ENCODE results near the gene CYFIP2.

Gene CYFIP2

DNA sequence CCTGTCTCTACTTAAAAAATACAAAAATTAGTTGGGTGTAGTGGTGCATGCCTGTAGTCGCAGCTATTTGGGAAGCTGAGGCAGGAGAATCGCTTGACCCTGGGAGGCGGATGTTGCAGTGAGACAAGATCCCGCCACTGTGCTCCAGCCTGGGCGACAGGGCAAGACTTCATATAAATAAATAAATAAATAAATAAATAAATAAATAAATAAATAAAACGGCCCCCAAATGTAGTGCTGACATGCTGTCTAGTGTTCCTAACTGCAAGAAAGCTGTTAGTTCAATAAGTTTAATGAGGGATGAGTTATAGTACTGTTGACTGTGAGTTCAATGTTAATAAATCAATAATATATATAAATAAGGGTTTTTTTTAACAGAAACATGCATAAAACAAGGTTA, 7.5 kb upstream of the CYFIP2 start:
- no peak for DNase-seq (ENCODE audit: low read depth)

DNA sequence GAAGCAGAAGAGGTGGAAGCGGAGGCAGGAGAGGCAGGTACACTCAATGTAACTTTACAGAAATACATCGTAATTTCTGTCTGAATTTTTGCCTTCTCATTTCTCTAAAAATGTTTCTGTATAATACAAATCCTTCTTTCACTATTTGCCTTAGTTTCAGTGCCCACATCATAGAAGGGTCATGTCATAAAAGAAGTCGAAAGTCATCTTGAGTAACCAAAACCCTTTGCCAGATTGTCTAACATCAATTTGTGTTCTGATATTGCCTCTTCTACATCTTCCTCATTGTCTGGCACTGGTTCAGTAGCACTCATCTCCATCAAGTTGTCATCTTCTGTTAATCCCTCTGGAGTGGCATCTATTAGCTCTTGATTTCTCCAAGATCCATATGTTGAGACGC, 6.2 kb upstream of the CYFIP2 start:
- DNase-seq (ENCODE audit: low read depth): no peak

DNA sequence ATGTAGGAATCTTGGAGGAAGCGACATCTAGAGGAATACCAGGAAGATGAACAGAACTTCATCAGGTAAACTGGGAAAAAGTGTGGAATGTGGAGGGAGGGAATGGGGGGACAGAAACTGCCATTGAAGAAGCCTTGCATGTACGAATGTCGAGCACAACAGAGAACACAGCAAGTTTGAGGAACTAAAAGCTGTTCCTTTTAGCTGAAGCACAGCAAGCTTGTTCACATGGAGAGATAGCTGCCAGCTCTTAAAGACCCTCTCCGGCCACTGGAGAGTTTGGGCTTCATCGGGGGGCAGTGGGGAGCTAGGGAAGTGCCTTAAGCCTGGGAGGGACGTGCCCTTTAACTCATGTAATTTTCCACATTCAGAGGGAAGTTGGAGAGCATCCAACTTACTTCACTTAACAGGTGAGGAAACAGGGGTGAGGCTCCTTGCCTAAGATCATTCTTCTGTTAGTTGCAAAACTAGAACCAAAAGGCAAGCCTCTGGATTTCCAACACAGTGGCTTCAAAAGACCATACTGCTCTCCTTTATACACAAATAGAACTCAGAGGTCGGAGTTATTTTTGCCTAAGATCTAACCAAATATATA, 2.3 kb upstream of the CYFIP2 start:
- no peak for DNase-seq (ENCODE audit: low read depth)

DNA sequence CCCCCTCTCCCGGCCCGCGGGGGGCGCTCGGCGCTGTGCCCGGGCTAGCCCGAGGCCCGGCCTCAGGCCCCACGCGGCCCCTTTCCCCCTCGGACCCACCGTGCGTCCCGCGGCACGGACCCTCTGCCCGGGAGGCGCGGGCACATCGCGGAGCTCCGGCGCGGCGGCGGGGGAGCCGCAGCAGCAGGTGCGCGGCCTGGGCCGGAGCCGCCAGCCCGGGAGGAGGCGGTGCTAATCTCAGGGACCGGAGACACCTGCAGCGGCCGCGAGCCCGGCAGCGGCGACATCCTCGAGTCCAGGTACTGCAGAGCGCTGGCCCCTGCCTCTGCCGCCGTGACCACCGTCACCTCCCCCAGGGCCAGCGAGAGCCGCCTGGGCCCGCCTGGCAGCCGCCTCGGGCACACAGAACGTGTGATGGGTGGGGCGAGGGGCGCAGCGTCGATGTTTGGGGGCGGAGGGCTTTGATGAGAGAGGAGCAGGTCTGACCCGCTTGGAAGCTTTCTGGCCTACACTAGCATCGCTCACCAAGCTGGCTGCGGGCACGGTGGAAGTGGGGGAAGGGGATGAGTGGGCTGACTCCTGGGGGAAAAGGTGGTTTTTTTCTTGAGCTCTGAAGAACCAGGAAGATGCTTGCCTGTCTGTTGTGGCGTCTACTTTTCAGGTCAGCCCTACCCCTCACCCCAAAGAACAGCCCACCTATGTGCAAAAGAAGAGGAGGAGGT, 524 bp downstream of the CYFIP2 start:
- DNase-seq (ENCODE audit: low read depth): no peak

DNA sequence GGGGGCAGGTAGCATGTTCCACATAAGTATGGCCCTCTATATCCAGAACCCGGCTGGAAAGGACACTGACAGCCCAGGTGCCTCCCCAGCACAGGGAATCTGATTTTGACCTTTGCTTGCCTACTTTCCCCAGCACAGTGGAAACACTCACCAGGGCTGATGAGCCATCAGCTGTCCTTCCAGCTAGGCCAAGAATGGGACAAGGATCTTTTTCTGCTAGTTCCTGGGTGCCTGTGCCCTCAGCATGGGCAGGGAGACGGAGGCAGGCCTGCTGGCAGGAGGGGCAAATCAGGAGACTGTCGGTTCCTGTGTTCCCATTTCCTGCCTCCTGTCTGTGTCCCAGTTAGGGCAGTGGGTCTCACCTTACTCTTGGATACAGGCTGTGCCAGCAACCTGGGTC, 1.1 kb downstream of the CYFIP2 start:
- DNase-seq (ENCODE audit: low read depth): no peak

DNA sequence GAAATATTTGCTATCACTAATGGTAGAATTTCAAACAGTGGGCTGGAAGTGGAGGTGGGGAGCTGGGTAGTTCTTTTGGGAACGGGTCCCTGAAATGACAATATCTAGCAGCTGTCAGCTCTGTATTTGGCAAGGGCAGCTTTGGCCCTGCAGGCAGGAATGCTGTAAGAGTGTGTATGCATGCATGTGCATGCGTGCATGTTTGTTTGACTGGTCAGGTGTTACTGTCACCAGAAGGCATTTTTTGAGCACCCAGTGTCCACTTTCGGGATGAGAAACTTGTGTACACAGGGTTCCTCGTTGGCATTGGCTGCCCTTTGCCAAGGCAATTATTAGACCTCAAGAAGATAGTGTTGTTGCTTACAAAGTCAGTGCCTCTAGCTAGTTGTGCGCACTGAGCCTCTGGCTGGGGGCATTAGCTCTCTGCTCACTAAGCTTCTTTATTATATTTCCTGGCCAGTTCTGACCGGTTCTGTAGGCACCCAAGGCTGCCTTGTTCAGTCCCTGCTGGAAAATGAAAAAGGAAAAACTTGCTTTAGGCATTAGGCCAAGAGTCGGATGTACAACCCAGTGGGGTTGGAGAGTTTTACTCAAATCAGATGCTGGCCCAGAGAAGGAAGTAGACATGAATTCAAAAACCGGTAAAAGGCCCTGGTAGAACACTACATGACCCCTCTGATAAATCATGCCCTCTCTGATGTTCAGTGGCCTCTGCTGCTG, 2.0 kb downstream of the CYFIP2 start:
- no peak for DNase-seq (ENCODE audit: low read depth)

DNA sequence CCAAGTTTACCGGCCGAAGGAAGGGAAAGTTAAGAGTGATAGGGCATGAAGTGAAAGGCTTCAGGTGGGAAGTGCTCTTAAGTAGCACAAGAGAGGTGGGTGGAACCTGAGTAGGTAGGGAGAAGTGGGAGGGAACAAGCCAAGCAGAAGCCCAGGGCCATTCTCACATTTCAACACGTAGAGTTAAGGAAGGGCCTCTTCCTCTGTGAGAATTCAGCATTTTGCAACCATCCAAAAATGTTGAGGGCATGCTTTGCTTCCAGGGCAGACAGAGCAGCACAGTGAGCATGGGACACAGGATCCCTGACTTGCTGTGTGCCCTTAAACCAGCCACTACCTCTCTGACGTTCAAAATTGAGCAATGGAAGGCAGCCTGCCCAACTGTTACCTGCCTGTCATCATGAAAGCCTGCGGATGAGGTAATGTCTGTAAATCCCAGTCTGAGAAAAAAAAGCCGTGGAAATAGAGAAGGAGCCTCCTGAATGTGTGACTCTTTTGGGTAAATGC, 3.3 kb downstream of the CYFIP2 start:
- DNase-seq (ENCODE audit: low read depth): no peak

DNA sequence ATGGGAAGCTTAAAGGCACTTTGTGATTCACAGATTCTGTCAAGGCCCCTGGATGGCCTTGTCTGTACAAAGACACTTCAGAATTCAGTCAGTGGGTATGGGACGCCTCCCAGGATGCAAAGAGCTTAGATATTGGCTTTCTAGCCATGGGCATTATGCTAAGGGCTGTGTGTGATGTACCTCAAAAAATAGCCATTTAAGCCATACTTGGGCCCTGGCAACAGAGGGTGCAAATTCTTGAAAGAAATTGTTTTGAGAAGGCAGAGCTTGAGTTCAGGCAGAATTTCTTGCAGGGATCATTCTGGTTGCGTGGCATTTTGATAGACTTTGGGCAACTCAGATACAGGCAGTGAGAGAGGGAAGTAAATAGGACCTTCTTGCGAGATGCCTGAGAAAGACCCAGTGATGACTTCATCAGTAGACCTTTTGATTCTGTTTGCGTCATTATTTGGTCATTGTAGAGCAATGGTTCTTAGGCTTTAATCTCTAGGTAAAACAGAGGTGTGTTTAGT, 3.9 kb downstream of the CYFIP2 start:
- no peak for DNase-seq (ENCODE audit: low read depth)

DNA sequence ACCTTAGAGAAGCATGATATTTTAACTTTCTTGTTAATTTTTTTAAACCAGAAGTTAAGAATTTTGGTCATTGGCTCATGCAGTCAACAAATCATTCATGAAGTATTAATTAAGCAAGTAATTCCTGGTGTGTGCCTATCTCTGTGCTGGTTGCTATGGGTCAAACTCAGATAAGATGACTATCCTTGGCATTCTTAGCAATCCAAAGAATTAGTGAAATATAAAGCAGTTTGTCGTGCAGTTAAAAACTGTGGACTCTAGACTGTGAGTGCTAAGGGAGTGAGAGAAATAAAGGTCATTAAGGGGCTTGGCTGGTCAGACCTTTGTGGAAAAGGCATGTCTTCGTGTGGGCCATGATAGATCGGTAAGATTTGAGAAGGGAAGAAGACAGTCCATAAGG, 4.8 kb downstream of the CYFIP2 start:
- no peak for DNase-seq (ENCODE audit: low read depth)

DNA sequence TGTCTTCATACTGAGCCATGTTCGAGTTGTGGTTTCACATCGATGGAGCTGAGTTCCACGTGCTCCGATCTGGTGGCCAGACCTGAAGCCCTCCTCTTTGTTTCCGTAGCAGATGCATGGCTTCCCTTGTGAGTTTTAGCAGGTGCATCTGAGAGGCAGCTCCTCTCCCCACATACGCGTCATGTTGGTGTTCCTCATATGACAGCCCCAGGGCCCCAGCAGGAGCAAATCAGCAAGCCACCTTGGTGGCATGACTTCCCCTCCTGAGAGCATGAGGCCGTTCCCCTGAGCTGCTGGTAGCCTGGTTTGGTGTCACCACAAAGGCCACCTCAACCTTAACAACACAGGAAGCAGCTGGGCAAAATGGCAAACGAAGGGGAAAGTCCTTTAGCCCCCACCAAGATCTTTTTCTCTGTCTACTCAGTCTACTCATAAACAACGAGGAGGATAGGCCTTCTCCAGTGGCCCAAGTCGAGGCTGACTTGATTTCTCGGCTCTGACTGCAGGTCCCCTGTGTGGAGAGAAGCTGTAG, 5.9 kb downstream of the CYFIP2 start:
- DNase-seq (ENCODE audit: low read depth): peak; percentile 63

DNA sequence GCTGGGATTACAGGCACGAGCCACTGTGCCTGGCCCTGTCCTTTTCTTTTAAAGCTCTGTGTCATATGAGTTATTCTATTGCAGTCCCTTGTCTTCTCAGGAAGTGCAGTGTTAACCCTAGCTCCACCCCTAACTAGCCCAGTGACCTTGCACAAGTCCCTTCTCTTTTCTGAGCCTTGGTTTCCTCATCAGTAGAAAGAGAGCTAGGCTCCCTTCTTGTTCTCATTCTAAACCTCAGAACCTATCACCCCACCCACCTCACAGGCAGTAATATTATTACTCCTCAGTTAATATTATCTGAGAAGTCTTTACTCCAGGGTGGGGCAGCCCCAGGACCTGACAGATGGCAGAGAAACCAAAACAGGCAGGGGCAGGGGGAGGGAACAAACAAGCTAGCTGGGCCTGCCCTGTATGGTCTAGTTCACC, 7.2 kb downstream of the CYFIP2 start:
- DNase-seq (ENCODE audit: low read depth): no peak

DNA sequence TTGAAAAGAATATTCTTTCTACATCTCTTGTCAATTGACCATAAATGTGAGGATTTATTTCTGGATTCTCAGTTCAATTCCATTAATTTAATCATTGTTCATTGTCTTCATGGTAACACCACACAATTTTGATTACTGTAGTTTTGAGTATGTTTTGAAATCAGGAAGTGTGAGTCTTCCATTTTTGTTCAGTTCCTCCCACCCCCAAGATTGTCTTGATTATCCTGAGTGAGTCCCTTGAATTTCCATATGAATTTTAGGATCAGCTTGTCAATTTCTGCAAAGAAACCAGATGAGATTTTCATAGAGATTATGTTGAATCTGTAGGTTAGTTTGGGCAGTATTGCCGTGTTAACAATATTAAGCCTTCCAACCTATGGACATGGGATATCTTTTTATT, 9.5 kb downstream of the CYFIP2 start:
- DNase-seq (ENCODE audit: low read depth): no peak

DNA sequence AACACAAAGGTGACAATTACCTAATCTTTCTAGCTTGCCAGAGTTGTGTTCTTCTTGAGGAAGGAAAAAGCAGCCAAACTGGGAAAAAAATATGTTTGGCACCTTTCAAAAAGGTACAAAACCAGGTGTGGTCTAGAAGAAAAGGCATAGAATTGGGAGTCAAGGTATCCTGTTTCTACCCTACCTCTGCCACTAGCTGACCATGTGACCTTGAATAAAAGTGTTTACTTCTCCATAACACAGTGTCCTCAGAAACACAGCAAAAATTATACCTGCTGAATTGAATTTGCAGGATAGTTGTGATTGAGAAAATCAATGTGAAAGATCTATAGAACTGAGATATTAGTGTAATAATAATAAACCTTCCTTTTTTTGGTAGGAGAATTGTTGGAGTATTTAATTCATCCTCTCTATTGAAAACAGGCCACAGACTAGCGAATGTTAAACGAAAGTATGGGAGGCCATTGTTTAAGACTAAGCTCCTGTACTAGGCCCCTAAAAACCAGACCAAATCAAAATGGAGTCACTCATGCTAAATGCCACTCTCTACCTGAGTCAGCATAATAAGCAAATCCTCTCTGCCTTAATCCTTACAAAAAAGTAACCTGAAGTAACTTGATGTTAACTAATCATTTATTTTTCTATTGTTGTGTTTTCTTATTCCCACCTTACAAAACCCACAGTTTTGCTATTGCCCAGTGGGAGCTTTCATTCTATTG, 12.6 kb downstream of the CYFIP2 start:
- no peak for DNase-seq (ENCODE audit: low read depth)

DNA sequence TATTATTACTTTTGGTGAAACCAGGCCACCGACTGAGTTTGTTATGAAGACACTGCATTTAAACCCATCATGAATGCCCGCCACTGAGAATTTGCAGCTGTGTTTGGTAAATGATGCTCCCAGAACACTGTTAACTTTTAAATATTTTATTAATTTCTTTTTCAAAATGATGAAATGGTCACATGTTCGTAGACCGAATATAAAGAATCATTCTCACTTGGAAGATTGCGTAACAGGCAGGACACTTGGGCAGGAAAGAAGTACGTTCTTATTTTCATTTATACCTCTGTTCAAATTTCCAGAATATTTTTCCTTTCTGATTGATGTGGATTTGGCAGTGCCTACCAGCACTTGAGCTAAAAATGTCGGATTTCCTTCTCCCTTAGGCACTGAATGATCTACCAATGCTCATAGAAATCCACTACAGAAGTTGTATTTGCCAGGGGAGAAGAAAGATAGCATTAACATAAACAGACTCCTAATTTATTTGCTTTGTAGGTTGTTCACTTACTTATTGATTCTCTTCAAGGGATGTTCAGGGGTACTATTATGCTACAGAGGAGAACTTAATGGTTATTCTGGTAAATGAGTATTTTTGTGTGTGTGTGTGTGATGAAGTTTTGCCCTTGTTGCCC, 13.8 kb downstream of the CYFIP2 start:
- no peak for DNase-seq (ENCODE audit: low read depth)

DNA sequence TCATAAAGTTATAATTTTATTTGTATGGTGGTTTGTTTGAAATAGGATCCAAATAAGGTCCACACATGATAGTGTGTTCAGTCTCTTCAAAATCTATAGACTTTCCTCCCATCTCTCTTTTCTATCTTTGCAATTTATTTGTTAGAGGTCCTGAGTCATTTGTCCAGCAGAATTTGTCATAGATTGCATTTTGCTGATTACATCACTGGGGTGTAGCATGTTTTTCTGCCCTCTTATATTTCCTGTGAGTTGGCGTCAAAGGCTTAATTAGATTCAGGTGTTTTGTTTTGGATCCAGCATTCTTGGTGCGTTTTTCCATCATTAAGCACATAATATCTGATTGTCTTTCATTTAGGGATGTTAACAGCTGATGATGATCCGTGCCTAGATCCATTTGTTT, 15.0 kb downstream of the CYFIP2 start:
- no peak for DNase-seq (ENCODE audit: low read depth)

DNA sequence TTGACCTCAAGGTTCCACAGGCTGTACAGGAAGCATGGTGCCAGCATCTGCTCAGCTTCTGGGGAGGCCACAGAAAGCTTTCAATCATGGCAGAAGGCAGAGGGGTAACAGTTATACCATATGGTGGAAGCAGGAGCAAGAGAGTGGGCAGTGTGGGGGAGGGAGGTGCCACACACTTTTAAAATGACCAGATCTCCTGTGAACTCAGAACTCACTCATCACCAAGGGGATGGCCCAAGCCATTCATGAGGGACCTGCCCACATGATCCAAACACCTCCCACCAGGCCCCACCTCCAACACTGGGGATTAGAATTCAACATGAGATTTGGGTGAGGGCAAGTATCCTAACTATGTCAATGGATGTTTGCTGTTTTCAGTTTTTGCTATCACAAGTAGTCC, 16.2 kb downstream of the CYFIP2 start:
- no peak for DNase-seq (ENCODE audit: low read depth)

DNA sequence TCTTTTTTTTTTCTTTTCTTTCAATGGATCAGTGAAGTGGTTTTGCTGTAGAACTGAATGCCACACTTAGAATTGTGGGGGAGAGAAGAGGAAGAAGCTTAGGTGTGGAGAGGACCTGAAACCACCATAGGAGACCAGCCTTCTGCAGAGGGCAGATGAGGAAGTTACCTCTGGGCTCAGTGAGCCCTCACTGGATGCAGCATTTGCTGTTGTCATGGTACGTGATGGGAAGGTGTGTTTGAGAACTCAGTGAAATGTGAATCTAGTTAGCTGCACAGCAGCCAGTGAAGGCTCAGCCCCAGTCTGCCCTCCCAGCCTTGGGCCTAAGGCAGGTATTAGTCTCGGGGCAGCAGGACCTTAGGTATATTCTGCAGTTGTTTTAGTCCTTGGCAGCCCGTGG, 17.5 kb downstream of the CYFIP2 start:
- DNase-seq (ENCODE audit: low read depth): no peak

DNA sequence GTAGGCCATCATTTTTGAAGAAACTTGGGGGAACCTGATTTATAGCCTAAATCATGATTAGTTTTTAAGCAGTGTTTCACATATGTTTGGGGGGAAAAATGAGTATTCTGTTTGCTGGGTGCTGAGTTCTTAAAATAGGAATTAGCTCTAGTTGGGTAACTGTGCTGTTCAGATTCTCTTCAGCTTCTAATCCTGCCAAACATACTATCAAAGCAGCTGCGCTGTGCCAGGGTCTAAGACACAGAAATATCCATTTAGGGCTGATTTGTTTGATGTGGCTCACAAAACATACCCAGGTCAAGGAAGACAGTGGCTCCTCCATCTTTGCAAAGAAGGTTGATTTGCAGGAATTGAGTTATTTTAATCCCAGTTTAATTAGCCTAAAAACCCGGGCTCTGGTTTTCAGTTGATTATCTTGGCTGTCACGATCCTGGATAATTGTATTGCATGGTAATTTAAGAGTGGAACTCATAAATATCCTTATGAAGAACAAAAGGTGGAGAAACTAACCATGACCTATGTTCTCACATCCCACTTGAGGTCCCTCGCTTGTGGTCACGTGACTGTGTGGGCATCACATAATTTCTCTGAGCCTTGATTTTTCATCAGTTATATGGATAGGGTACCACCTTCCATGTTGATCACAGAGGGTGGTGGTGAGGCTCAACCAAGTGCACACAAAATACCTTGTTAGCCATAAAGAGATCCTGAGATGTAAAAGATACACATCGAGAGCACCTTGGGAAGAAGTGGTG, 18.7 kb downstream of the CYFIP2 start:
- no peak for DNase-seq (ENCODE audit: low read depth)

DNA sequence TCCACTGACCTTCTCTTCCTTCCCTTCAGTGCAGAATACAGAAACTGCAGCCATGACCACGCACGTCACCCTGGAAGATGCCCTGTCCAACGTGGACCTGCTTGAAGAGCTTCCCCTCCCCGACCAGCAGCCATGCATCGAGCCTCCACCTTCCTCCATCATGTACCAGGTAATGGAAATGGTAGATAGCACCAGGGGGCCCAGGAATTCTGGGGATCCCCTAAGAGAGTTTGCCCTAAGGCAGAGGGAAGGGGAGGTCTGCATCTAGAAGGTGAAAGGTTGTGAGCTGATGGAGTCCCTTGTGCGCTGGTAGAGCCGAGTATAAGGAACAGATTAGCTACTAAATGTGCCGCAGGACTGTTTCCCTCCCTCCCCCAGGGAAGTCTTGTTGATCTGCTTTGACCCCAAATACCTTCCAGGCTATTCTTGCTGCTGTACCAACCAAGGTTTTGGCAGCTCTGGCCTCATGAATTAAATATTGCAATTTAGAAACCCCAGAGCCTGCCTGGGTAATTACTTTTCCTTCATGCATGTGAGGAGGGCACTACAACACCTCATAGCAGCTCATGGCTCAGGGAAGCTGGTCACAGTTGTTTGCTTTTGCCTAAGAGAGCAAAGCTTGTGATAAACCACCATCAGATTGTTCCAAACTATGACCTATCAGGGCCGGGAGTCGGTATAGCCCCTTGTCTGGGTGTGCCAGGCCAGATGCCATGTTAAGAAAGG, 19.6 kb downstream of the CYFIP2 start:
- no peak for DNase-seq (ENCODE audit: low read depth)

DNA sequence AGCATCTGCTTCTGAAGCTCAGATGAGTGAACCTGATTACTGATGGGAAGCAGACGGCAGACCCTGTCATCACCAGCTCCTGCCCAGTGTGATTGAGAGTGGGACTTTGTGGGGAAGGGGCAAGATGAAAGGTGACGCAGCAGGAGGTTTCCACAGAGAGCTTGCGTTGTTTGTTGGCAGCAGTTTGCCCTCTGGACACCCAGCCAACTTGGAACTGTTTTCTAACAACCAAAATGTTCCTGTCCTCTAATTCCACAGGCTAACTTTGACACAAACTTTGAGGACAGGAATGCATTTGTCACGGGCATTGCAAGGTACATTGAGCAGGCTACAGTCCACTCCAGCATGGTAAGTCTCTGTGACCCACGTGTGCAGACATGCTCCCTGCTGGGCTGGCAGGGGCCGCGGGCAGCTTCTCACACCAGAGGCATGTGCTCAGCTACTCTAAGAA, 20.9 kb downstream of the CYFIP2 start:
- no peak for DNase-seq (ENCODE audit: low read depth)

Measured in stimulated activated CD4-positive, alpha-beta T cell treated with anti-CD3 and anti-CD28 coated beads, Interleukin-2, amount 100 ng/mL, for 4 hours (primary cell).